Measurements from ENCODE around the gene ALS2CL.

The ALS2CL gene

GRCh38 chr3:46624533-46624932, 68.9 kb downstream of the ALS2CL start:
- no peak for TF ChIP-seq CTCF (IDR thresholded peaks at IDR 0.05; ENCODE audit: low read depth, low read length)
- no peak for DNase-seq (ENCODE audit: extremely low read depth, low read depth)

GRCh38 chr3:46619845-46620778, 73.4 kb downstream of the ALS2CL start:
- DNase-seq (ENCODE audit: extremely low read depth, low read depth): no peak
- TF ChIP-seq CTCF (IDR thresholded peaks at IDR 0.05; ENCODE audit: low read depth, low read length): no peak

All from AG09319 (cell line).